ENCODE results near the gene TMEM120B.
A peak's percentile ranks its signal among the peaks of the same experiment; 100 is the strongest.

Gene TMEM120B

GRCh38 chr12:121812320-121812871 lies 99.8 kb downstream of the TMEM120B start:
- Histone ChIP-seq H3K9me2 (replicated peaks; ENCODE audit: low read depth, low read length) (no peaks in the 10 kb centered on the region), H3K9ac (ENCODE audit: low read depth, low read length, poor library complexity, severe bottlenecking) (peak overlapping the region; percentile 17), H3F3A (ENCODE audit: low read depth) (no peaks in the 10 kb centered on the region), H3K36me3 (ENCODE audit: insufficient read depth, low read length) (peaks cover 36% of the 10 kb centered on the region; the same call in 1 of the 2 replicates), H4K20me1 (ENCODE audit: insufficient read depth, low read length, poor library complexity, severe bottlenecking) (peaks cover 34% of the 10 kb centered on the region), H2AFZ (ENCODE audit: low read length) (no peak overlapping the region), H3K4me3 (ENCODE audit: low read length, poor library complexity, severe bottlenecking) (peak overlapping the region; percentile 78), H3K79me2 (ENCODE audit: insufficient read depth, low read length) (peaks cover 73% of the 10 kb centered on the region), H3K4me1 (ENCODE audit: insufficient read depth, low read length, poor library complexity, severe bottlenecking) (peaks cover 34% of the 10 kb centered on the region), H3K9me3 (ENCODE audit: insufficient read depth, low read depth, low read length) (no peaks in the 10 kb centered on the region), H3K4me2 (ENCODE audit: low read depth, low read length, poor library complexity, severe bottlenecking) (peak overlapping the region; percentile 90), H3K27me3 (ENCODE audit: insufficient read depth, low read length, poor library complexity, severe bottlenecking) (no peaks in the 10 kb centered on the region)
- no peak for TF ChIP-seq EZH2phosphoT487 (IDR thresholded peaks at IDR 0.05; ENCODE audit: borderline replicate concordance)
- no peak for TF ChIP-seq CTCF (conservative IDR thresholded peaks at IDR 0.05; ENCODE audit: low read length)

DNA sequence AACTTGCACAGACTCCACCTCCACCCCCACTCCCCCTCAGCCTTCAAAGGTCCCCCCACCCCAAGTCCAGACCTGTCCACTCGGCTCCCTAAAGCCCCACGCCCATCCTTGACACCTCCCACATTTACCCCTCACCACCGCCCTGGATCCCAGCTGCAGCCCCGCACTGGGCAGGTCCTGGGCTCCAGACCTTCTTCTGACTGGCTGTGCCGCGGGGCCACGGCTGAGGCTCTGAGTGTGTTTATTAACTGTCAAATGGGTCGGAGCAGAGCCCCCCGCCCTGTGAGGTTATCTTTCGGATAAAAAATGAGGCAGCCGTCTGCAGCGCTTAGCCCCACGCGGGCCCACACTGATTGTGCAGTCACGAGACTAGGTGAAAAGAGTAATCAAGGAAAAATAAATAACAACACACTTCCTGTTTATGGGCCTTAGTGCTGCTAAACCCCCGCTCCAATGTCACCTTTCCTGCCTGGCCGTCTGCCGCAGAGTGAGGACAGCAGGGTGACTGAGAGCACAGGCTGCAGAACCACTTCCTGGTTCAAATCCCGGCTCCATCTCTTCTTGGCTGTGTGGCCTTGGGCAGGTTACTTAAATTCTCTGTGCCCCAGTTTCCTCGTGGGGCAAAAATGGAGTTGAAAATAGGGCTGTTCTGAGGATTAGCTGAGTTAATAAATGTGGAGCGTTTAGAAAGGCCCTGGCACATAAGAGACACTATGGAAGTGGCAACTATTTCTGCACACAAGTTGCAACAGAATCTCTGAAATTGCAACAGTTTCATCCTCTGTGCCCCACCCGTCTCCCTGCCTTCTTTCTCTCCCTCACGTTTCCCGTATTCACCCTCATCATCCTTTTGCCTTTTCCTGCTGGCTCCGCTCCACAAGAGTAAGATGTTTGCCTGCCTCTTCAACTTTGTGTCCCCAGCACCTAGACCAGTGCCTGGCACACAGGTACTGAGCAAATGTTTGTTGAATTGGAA lies 100.7 kb downstream of the TMEM120B start:
- H3K27me3 ChIP-seq (ENCODE audit: insufficient read depth, low read length, poor library complexity, severe bottlenecking) = no peaks in the 10 kb centered on the region
- H3K9ac ChIP-seq (ENCODE audit: low read depth, low read length, poor library complexity, severe bottlenecking) = no peak overlapping the region
- H3K4me2 ChIP-seq (ENCODE audit: low read depth, low read length, poor library complexity, severe bottlenecking) = peak overlapping the region; percentile 90

GRCh38 chr12:121813951-121814350 lies 101.4 kb downstream of the TMEM120B start:
- H3K4me1 ChIP-seq (ENCODE audit: insufficient read depth, low read length, poor library complexity, severe bottlenecking) = peaks cover 33% of the 10 kb centered on the region
- peaks cover 29% of the 10 kb centered on the region for H4K20me1 ChIP-seq (ENCODE audit: insufficient read depth, low read length, poor library complexity, severe bottlenecking)
- H2AFZ ChIP-seq (ENCODE audit: low read length) = no peak overlapping the region
- no peak overlapping the region for H3K4me2 ChIP-seq (ENCODE audit: low read depth, low read length, poor library complexity, severe bottlenecking)
- H3K36me3 ChIP-seq (ENCODE audit: insufficient read depth, low read length) = peaks cover 45% of the 10 kb centered on the region; the same call in 1 of the 2 replicates
- H3K9ac ChIP-seq (ENCODE audit: low read depth, low read length, poor library complexity, severe bottlenecking) = no peak overlapping the region
- no peak overlapping the region for H3K4me3 ChIP-seq (ENCODE audit: low read length, poor library complexity, severe bottlenecking)
- H3F3A ChIP-seq (ENCODE audit: low read depth) = no peaks in the 10 kb centered on the region
- H3K79me2 ChIP-seq (ENCODE audit: insufficient read depth, low read length) = peaks cover 58% of the 10 kb centered on the region
- no peaks in the 10 kb centered on the region for H3K9me2 ChIP-seq (replicated peaks; ENCODE audit: low read depth, low read length)
- H3K9me3 ChIP-seq (ENCODE audit: insufficient read depth, low read depth, low read length) = no peaks in the 10 kb centered on the region
- TF ChIP-seq CTCF (conservative IDR thresholded peaks at IDR 0.05; ENCODE audit: low read length) (no peak), EZH2phosphoT487 (IDR thresholded peaks at IDR 0.05; ENCODE audit: borderline replicate concordance) (no peak)
- H3K27me3 ChIP-seq (ENCODE audit: insufficient read depth, low read length, poor library complexity, severe bottlenecking) = no peaks in the 10 kb centered on the region

More for the DNA sequence above, 100.7 kb downstream of the TMEM120B start:
- no peaks in the 10 kb centered on the region for H3K9me2 ChIP-seq (replicated peaks; ENCODE audit: low read depth, low read length)
- no peak for TF ChIP-seq EZH2phosphoT487 (IDR thresholded peaks at IDR 0.05; ENCODE audit: borderline replicate concordance)
- no peak for TF ChIP-seq CTCF (conservative IDR thresholded peaks at IDR 0.05; ENCODE audit: low read length)
- peaks cover 65% of the 10 kb centered on the region for H3K79me2 ChIP-seq (ENCODE audit: insufficient read depth, low read length)
- no peak overlapping the region for H3K4me3 ChIP-seq (ENCODE audit: low read length, poor library complexity, severe bottlenecking)
- no peak overlapping the region for H2AFZ ChIP-seq (ENCODE audit: low read length)
- H3K36me3 ChIP-seq (ENCODE audit: insufficient read depth, low read length) = peaks cover 44% of the 10 kb centered on the region; the same call in 1 of the 2 replicates
- H4K20me1 ChIP-seq (ENCODE audit: insufficient read depth, low read length, poor library complexity, severe bottlenecking) = peaks cover 34% of the 10 kb centered on the region
- no peaks in the 10 kb centered on the region for H3F3A ChIP-seq (ENCODE audit: low read depth)
- H3K9me3 ChIP-seq (ENCODE audit: insufficient read depth, low read depth, low read length) = no peaks in the 10 kb centered on the region
- H3K4me1 ChIP-seq (ENCODE audit: insufficient read depth, low read length, poor library complexity, severe bottlenecking) = peaks cover 33% of the 10 kb centered on the region
